Bronchus fibroblast of lung (primary cell): ENCODE results near the gene ZNF543. TPM values are rescaled to one million over a fixed set of nuclear protein-coding genes. Genes with fewer than 3 reads are reported as not detected.

ENCODE experiments used
- total RNA-seq: library from RNA; depleted of rRNA; stranded (reverse); fragments of >200 nt; gene quantifications from 2 replicates; pipeline ENCODE4 v1.2.3, GENCODE V29; 2015

The ZNF543 gene
- total RNA-seq, result 3.6 and 3.7 TPM in 2 replicates

DNA sequence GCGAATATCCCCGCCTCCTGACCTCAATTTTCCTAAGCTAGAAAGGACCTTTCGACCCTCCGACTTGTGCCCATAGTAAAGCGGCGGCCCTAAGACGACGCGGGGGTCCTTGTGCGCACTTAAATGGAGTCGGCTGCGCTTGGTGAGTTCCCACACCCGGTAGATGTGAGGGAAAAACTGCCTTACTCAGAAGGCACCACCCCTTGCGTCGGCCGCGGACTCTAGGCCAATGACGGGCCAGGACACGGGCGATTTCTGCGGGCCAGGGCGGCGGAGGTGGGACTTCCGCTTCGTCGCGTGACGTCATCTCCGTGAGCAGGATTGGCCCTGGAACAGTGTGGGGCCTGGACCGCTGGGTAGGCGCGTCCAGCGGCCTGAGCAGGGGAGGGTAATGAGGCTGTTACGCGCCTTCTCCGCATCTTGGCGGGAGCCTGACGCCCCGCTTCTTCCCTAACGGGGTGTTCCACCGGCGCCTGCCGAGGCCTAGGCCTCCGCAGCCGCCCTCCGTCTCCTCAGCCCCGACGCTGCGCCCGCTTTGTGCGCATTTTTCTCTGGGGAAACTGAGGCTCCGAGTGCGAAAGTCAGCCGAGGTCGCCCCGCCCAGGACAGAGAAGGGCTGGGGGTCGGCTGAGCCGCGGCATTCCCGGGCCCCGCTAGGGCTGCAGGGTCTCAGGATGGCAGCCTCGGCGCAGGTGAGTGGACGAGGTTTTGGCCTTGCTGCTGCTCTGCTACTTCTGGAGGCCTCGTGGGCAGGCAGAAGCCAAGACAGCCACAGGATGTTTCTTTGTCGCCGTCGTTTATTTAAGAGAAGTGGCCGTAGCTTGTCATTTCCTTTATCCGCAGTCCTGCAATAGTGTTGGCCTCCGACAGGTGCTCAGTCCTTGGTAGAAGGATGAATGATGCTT is at the start of gene ZNF543:
TSS of gene ZNF543 (plus strand) at position 293 of the 905 bp plus-strand sequence. CDS start at position 675, 382 bp downstream.

GRCh38 chr19:57280165-57280961 is 39.9 kb upstream of the ZNF543 start, which contains the start of gene ZNF460:
Gene ZNF460, plus strand, starts transcription at chr19:57280485. Its CDS starts 322 bp downstream, at chr19:57280807.

DNA sequence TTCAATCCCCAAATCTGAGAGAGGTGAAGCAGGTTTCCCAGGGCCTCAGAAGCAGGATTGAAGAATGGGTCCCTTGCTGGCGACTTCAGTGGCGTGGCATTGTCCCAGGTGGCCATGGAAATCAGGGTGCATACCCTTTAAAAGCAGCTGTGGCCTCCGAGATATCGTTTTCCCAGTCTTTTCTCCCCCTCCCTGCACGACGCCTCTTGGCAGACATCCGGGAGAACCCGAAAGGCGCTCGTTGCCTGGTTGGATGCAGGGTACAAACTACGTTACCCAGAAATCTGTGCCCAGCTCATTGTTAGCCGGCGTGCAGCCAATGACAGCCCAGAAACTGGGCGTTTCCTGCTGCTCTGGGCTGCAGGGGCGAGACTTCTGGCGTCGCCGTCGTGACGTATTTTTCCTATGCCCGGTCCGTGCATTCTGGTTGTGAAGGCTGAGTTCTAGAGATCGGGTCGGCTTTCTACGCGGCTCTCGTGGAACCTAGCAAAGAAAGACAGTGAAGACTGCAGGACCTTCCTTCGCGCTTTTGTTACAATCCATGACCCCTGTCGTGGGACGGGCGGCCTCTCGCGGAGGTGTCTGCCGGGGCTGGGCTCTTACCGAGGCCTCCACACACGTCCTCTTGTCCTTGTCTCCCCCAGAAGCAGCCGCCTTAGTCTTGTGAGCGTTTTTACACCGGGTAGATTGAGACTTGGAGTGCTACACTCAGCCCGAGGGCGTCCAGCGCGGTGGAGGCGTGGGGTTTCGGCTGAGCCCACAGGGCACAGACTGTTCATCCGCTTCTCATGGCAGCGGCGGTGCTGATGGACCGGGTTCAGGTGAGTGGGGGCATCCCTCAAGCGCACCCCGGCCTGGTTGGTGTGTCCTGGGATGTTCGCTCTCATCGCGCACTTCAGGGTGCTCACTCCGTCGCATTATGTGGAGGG is 30.9 kb downstream of the ZNF543 start, which contains the start of gene ZNF304:
TSS of gene ZNF304 (plus strand) at position 395 of the 929 bp plus-strand sequence. CDS start at position 789, 394 bp downstream.

DNA sequence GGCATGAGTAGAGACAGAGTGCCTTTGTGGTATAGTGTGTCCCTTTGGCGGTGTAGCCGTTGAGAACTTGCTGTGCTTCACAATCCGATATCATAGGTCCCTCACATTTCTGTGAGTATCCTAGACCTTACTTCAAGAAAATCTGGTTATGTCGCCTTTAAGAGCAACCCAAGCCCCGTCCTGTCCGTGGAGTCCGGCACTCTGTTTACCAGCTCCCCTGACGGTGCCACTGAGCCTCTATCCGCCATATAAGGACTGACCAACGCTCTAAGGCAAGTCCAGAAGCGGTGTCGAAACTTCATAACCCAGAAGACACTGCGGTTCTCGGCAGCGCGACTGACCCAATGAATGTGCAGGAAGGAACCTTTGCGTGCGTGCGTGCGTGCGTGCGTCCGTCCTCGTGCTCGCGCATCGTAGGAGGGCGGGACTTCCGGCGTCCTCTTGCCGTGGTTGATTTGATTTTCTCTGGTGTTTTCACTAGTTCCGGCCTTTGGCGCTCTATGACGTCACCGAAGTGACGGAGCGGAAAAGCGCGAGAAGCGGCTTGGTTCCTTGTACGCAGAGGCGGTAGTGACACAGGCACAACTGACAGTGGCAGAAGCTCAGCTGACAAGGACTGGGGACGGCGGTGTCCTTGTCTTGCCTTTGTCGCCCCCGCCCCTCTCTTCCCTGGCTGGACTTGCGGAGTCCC is 42.9 kb downstream of the ZNF543 start, which contains the start of the genes TRAPPC2B and ZNF547:
TSS of gene TRAPPC2B (plus strand) at position 555 of the 691 bp plus-strand sequence. CDS start 1,283 bp downstream, outside the sequence.
TSS of gene ZNF547 (plus strand) at position 555 of the 691 bp plus-strand sequence. CDS start 5,005 bp downstream, outside the sequence.

Other genes starting within 250 kb of the ZNF543 start
- not detected in 2 replicates for gene USP29, start 200.5 kb upstream of the ZNF543 start, total RNA-seq
- gene ZIM3, start 175.3 kb upstream of the ZNF543 start, total RNA-seq, result not detected in 2 replicates
- not detected in 2 replicates for gene DUXA, start 153.0 kb upstream of the ZNF543 start, total RNA-seq
- gene ZNF264, start 129.0 kb upstream of the ZNF543 start, total RNA-seq, result 8.3 and 9.8 TPM in 2 replicates
- 0.84 and 1.5 TPM in 2 replicates for gene AURKC, start 89.4 kb upstream of the ZNF543 start, total RNA-seq
- 4.5 and 5.2 TPM in 2 replicates for gene ZNF805, start 79.8 kb upstream of the ZNF543 start, total RNA-seq
- 10.3 and 13.4 TPM in 2 replicates for gene ZNF460, start 40.0 kb upstream of the ZNF543 start, total RNA-seq
- 4.9 TPM in 2 replicates for gene ZNF304, start 30.8 kb downstream of the ZNF543 start, total RNA-seq
- gene TRAPPC2B, start 43.1 kb downstream of the ZNF543 start, total RNA-seq, result 15.3 and 16.9 TPM in 2 replicates
- gene ZNF547, start 43.1 kb downstream of the ZNF543 start, total RNA-seq, result 0.59 and 1.2 TPM in 2 replicates
- gene ZNF548, start 69.4 kb downstream of the ZNF543 start, total RNA-seq, result 7.1 and 9.1 TPM in 2 replicates
- gene ZNF17, start 90.7 kb downstream of the ZNF543 start, total RNA-seq, result 3.4 and 4.7 TPM in 2 replicates
- gene ZNF749, start 114.9 kb downstream of the ZNF543 start, total RNA-seq, result 9.4 and 12.6 TPM in 2 replicates
- gene VN1R1, start 136.7 kb downstream of the ZNF543 start, total RNA-seq, result 0.15 TPM in 1 of 2 replicates, not detected in the other
- gene ZNF772, start 157.1 kb downstream of the ZNF543 start, total RNA-seq, result 8.2 TPM in 2 replicates
- gene ZNF419, start 167.3 kb downstream of the ZNF543 start, total RNA-seq, result 7.7 and 15.5 TPM in 2 replicates
- 11.6 and 12.4 TPM in 2 replicates for gene ZNF773, start 179.5 kb downstream of the ZNF543 start, total RNA-seq
- 2.5 and 3.9 TPM in 2 replicates for gene ZNF549, start 206.9 kb downstream of the ZNF543 start, total RNA-seq
- gene ZNF550, start 239.4 kb downstream of the ZNF543 start, total RNA-seq, result 3.6 and 4.9 TPM in 2 replicates